ENCODE measurements around the gene SLC6A6.
"Not testable (repeated sequence)": the region's sequence is repeated elsewhere in the genome, so short reads cannot be mapped to it uniquely, and the experiment has no call there.

The SLC6A6 gene

DNA sequence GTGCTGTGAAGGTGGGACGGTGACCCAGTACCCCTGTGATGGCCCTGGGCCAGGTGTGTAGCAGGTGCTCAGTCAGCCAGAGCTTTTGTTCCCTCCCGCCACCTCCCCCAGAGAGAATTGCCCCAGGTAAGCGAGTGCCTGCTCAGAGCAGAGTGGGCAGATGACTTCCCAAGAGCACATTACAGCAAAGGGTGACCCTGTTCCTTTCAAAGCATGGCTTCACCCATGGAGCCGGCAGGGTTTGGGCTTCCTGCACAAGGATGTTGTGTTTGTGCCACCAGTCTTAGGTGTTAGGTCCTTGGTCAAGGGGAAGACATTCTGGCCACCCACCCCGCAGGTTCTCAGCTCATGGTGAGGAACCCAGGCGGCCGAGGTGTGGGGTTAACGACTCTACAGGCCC is 30.7 kb downstream of the SLC6A6 start:
- no peaks in the 10 kb centered on the region for H3K9me3 ChIP-seq (replicated peaks in 1 of 11)
- H3K27ac ChIP-seq: peak overlapping the region; percentile 61 to 90 (median 78)
- H3K36me3 ChIP-seq: peaks cover 0 to 19% (median 0%) of the 10 kb centered on the region in 11 experiments; a peak in 7 of 22 replicates
- H3K4me1 ChIP-seq: peaks cover 63 to 98% (median 81%) of the 10 kb centered on the region in 10 experiments
- H3K4me3 ChIP-seq: peak overlapping the region in 2 of 10 experiments; percentile 28 to 53; a peak in 3 of 20 replicates
- H4K20me1 ChIP-seq: peaks cover 0 to 97% (median 88%) of the 10 kb centered on the region in 11 experiments; a peak in 19 of 22 replicates
- no peak for TF ChIP-seq Cebpa-rat (IDR thresholded peaks at IDR 0.05)
- H3K4me2 ChIP-seq: peak overlapping the region; percentile 74 to 99 (median 88)
- no peaks in the 10 kb centered on the region for H3K27me3 ChIP-seq
- H3K9ac ChIP-seq: peak overlapping the region; percentile 52 to 81 (median 68); a peak in 19 of 22 replicates

DNA sequence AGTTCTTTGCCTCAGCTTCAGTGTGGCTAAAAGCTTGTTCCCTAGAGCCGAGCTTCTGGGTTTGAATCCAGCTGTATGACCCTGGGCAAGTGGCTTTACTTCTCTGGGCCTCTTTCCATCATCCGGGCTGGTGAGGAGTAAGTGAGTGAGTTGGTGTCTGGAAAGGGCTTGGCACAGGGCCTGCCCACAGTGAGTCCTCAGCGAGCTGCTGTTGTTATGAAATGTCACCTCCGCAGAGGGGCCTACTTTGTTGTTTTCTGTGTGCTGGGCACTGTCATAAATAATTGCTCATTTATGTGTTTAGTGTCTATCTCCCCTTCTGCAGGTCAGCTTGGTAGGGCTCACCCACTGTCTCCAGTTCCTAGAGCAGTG is 31.7 kb downstream of the SLC6A6 start:
- peak overlapping the region in 9 of 11 experiments; percentile 22 to 99 (median 86); a peak in 13 of 22 replicates for H3K4me2 ChIP-seq
- peaks cover 64 to 98% (median 81%) of the 10 kb centered on the region in 10 experiments for H3K4me1 ChIP-seq
- no peaks in the 10 kb centered on the region for H3K9me3 ChIP-seq (replicated peaks in 1 of 11)
- no peaks in the 10 kb centered on the region for H3K27me3 ChIP-seq
- peak overlapping the region in 10 of 11 experiments; percentile 5 to 90 (median 30); a peak in 12 of 22 replicates for H3K27ac ChIP-seq
- H3K9ac ChIP-seq: peak overlapping the region in 7 of 11 experiments; percentile 1 to 55 (median 23); a peak in 8 of 22 replicates
- H4K20me1 ChIP-seq: peaks cover 0 to 97% (median 88%) of the 10 kb centered on the region in 11 experiments; a peak in 18 of 22 replicates
- peaks cover 0 to 17% (median 0%) of the 10 kb centered on the region in 11 experiments; a peak in 6 of 22 replicates for H3K36me3 ChIP-seq
- TF ChIP-seq Cebpa-rat (IDR thresholded peaks at IDR 0.05): no peak
- H3K4me3 ChIP-seq: no peak overlapping the region

DNA sequence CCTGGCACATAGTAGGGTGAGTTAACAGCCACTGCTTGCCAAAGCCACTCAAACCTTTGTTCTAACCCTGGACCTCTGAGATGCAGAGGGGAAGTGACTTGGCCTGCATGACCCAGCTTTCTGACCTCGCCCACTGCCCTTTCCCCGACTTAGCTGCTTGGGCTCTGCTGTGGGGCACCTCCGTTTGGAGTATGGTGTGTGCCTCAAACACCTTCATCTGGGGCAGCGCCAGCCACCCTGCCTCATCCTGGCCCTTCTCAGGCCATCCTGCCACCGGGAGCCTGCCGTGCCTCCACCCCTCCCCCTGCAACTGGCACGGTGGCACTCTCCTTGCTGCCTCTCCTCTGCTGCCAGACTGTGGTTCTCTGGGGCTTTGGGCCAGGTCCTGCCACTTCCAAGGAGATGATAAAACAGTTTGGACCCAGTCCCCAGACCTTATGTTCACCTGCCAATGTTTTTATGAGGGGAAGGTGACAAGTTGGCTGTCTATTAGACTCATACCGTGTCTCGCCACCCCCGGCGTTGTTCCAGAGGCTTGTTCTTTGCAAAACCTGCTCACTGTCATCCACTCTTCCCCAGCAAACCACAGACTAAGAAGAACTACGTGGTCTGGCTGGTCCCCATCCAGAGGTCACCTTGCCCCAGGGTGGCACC is 32.2 kb downstream of the SLC6A6 start:
- Histone ChIP-seq H3K4me1 (peaks cover 69 to 98% (median 83%) of the 10 kb centered on the region in 10 experiments), H3K9ac (peak overlapping the region in 8 of 11 experiments; percentile 1 to 55 (median 18); a peak in 10 of 22 replicates), H3K27ac (peak overlapping the region in 9 of 11 experiments; percentile 5 to 90 (median 34); a peak in 14 of 22 replicates), H3K4me2 (peak overlapping the region in 9 of 11 experiments; percentile 5 to 99 (median 86); a peak in 13 of 22 replicates), H3K36me3 (peaks cover 0 to 17% (median 0%) of the 10 kb centered on the region in 11 experiments; a peak in 6 of 22 replicates), H4K20me1 (peaks cover under 1 to 97% (median 88%) of the 10 kb centered on the region in 11 experiments; a peak in 21 of 22 replicates), H3K4me3 (no peak overlapping the region; a peak in 1 of 20 replicates), H3K9me3 (replicated peaks in 1 of 11) (no peaks in the 10 kb centered on the region), H3K27me3 (no peaks in the 10 kb centered on the region)
- no peak for TF ChIP-seq Cebpa-rat (IDR thresholded peaks at IDR 0.05)

DNA sequence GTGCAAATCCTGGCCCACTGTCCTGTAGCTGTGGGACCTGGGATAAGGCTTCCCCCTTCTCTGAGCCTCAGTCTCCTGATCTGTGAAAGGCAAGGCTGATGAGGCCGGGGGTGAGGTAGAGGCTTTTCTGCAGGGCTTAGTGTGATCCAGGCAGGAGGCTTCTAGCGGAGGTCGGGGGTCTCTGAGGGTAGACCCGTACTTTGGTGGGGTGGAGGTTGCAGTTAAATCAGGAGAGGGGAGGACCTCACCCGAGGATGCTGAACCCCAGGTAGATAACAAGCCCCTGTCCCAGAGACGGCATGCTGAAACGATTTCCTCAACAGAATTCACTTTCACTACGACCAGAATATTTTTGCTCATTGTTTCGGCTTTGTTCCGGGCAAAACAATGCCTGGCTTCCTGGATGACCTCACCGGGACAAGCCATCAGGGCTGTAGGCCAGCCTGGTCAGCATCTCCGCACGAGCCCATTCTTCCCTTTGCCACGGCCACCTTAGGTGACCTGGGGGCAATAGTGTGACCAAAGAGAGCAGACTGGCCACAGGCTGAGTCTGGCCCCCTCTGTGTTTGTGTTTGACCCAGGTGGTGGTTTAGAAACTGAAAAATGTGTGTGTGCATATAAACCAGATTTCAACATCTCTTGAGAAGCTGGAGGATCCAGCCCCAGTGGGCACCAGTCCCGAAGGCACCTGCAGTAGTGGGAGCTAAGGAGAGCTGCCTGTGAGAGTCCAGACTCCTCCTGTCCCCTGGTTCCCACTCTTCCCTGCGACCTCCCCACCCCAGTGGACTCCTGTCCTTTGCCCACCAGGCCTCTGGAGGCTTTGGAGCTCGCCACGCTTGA is 33.0 kb downstream of the SLC6A6 start:
- Histone ChIP-seq H3K36me3 (peaks cover 0 to 17% (median 0%) of the 10 kb centered on the region in 11 experiments; a peak in 6 of 22 replicates), H3K9ac (peak overlapping the region in 7 of 11 experiments; percentile 1 to 55 (median 15); a peak in 7 of 22 replicates), H3K27ac (peak overlapping the region in 7 of 11 experiments; percentile 13 to 90 (median 41); a peak in 8 of 22 replicates), H3K27me3 (no peaks in the 10 kb centered on the region), H3K4me3 (no peak overlapping the region), H3K9me3 (replicated peaks in 1 of 11) (no peaks in the 10 kb centered on the region), H4K20me1 (peaks cover 7 to 97% (median 90%) of the 10 kb centered on the region in 11 experiments; a peak in 21 of 22 replicates), H3K4me2 (peak overlapping the region in 5 of 11 experiments; percentile 64 to 99 (median 87); a peak in 10 of 22 replicates), H3K4me1 (peaks cover 72 to 98% (median 85%) of the 10 kb centered on the region in 10 experiments)
- TF ChIP-seq Cebpa-rat (IDR thresholded peaks at IDR 0.05): no peak

DNA sequence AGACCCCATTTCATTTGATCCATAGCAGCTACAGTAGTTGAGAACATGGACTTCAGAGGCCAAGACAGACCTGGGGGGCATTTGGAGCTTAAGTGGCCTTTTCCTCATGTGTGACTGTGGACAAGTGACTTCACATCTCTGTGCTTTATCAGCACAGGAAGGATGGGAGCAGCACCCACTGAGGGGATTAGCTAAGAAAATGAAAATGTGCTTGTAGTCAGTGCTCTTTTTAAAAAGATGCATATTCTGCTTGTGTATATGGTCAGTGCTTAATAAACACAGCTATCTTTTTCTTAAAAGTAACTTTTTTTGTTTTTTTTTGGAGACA is 34.5 kb downstream of the SLC6A6 start:
- peaks cover 7 to 97% (median 90%) of the 10 kb centered on the region in 11 experiments; a peak in 21 of 22 replicates for H4K20me1 ChIP-seq
- no peak overlapping the region for H3K4me3 ChIP-seq
- no peak for TF ChIP-seq Cebpa-rat (IDR thresholded peaks at IDR 0.05)
- H3K27ac ChIP-seq: peak overlapping the region in 3 of 11 experiments; percentile 28 to 90 (median 34); a peak in 4 of 22 replicates
- H3K4me2 ChIP-seq: peak overlapping the region in 5 of 11 experiments; percentile 15 to 99 (median 86); a peak in 7 of 22 replicates
- peaks cover 0 to 17% (median 0%) of the 10 kb centered on the region in 11 experiments; a peak in 7 of 22 replicates for H3K36me3 ChIP-seq
- no peaks in the 10 kb centered on the region for H3K27me3 ChIP-seq
- peaks cover 72 to 98% (median 84%) of the 10 kb centered on the region in 10 experiments for H3K4me1 ChIP-seq
- H3K9me3 ChIP-seq (replicated peaks in 1 of 11): no peaks in the 10 kb centered on the region
- H3K9ac ChIP-seq: 0 out of 22 replicates have a peak overlapping the region, but pooled peaks of 1 of the 11 experiments have one; percentile 32

DNA sequence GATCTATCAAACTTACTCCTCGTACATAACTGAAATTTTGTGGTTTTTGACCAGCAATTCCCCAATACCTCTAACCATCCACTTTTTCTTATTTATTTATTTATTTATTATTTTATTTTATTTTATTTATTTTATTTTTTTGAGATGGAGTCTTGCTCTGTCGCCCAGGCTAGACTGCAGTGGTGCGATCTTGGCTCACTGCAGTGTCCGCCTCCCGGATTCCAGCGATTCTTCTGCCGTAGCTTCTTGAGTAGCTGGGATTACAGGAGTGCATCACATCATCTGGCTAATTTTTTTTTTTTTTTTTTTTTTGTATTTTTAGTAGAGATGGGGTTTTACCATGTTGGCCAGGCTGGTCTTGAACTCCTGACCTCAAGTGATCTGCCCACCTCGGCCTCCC is 35.3 kb downstream of the SLC6A6 start:
- Histone ChIP-seq H3K36me3 (peaks cover 0 to 23% (median 3%) of the 10 kb centered on the region in 11 experiments; a peak in 11 of 22 replicates), H3K4me1 (peaks cover 66 to 100% (median 79%) of the 10 kb centered on the region in 10 experiments), H4K20me1 (peaks cover 7 to 100% (median 94%) of the 10 kb centered on the region in 11 experiments; a peak in 21 of 22 replicates)
- H3K27ac ChIP-seq; H3K4me3 ChIP-seq; H3K27me3 ChIP-seq; H3K9ac ChIP-seq; H3K9me3 ChIP-seq (replicated peaks in 1 of 11); H3K4me2 ChIP-seq: not testable (repeated sequence)

DNA sequence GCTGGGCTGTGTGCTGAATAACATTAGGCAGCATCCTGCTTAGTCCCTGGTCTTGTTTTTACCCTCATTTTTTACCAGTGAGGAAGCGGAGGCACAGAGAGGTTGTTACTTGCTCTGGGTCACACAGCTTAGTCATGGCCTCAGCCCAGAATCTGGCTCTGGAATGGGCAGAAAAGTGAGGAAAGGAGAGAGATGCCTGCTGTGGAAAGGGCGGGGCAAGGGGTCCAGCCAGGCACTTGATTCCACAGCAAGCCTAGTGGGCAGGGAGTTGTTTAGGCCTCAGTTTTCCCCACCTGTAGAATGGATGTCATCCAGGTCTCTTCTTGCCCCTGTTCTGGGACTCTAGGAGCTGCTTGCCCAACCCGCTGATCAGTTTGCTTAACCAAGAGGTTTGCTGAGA is 35.9 kb downstream of the SLC6A6 start:
- peaks cover 7 to 100% (median 94%) of the 10 kb centered on the region in 11 experiments; a peak in 21 of 22 replicates for H4K20me1 ChIP-seq
- no peak for TF ChIP-seq Cebpa-rat (IDR thresholded peaks at IDR 0.05)
- H3K4me3 ChIP-seq: no peak overlapping the region
- H3K9me3 ChIP-seq (replicated peaks in 1 of 11): no peaks in the 10 kb centered on the region
- H3K9ac ChIP-seq: peak overlapping the region in 2 of 11 experiments; percentile 12 to 49; a peak in 3 of 22 replicates
- peak overlapping the region in 5 of 11 experiments; percentile 66 to 91 (median 85); a peak in 10 of 22 replicates for H3K4me2 ChIP-seq
- peak overlapping the region in 2 of 11 experiments; percentile 13 to 23; a peak in 2 of 22 replicates for H3K27ac ChIP-seq
- peaks cover 61 to 95% (median 74%) of the 10 kb centered on the region in 10 experiments for H3K4me1 ChIP-seq
- peaks cover under 1 to 28% (median 6%) of the 10 kb centered on the region in 11 experiments; a peak in 17 of 22 replicates for H3K36me3 ChIP-seq
- no peaks in the 10 kb centered on the region for H3K27me3 ChIP-seq

DNA sequence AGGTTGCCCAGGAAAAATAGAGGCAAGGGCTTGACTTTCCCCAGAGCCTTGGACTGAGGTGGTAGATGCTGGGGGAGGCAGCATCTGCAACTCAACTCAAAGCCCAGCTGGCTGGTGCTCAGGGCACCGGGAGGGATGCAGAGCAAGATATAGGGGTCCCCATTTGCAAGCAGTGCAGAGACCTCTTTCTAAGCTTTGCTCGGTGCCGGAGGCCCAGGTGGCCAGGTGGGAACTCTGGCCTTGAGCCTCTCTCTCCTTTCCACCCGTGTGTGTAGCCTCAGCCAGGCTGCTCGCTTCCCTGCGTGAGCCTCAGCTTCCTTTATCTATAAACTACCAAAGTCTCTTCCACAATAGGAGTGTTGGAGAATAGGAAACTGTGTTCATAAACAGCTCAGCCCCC is 36.5 kb downstream of the SLC6A6 start:
- Histone ChIP-seq H4K20me1 (peaks cover 7 to 100% (median 97%) of the 10 kb centered on the region in 11 experiments; a peak in 21 of 22 replicates), H3K27me3 (no peaks in the 10 kb centered on the region), H3K9me3 (replicated peaks in 1 of 11) (no peaks in the 10 kb centered on the region), H3K4me2 (peak overlapping the region; percentile 19 to 91 (median 66); a peak in 20 of 22 replicates), H3K4me1 (peaks cover 54 to 88% (median 67%) of the 10 kb centered on the region in 10 experiments), H3K27ac (peak overlapping the region in 2 of 11 experiments; percentile 20 to 23; a peak in 2 of 22 replicates), H3K36me3 (peaks cover 5 to 34% (median 13%) of the 10 kb centered on the region in 11 experiments; a peak in 20 of 22 replicates), H3K4me3 (no peak overlapping the region), H3K9ac (peak overlapping the region in 3 of 11 experiments; percentile 12 to 49 (median 21); a peak in 3 of 22 replicates)
- no peak for TF ChIP-seq Cebpa-rat (IDR thresholded peaks at IDR 0.05)

Measured in BLaER1 treated with 17β-estradiol and CSF1 and Interleukin-3, amounts not matched to agents 10 nM and 100 nM (cell line).